H1 (cell line): ENCODE measurements around the gene HSPA6.

Experiments
- CREB1 ChIP-seq: IDR thresholded peaks from 2 replicates; pipeline ENCODE4 v1.6.1; 2012; ENCODE audit warnings: inconsistent platforms
- PHF8 ChIP-seq: fragments of 200-600 bp; sonication (generic); conservative IDR thresholded peaks from 2 replicates; pipeline ENCODE4 v1.7.1; 2012; ENCODE audit warnings: low read depth, mild to moderate bottlenecking, inconsistent platforms, low read length, moderate library complexity
- POLR2A ChIP-seq, 2 experiments: IDR thresholded peaks; 1 replicate in 1 of 2; 2 replicates in 1 of 2; pipeline ENCODE4 v1.6.1; 2011; ENCODE audit warnings: low read depth in 2 of 2, low read length in 2 of 2, mild to moderate bottlenecking in 2 of 2; ENCODE audit errors: control extremely low read depth in 1 of 2
- POLR2AphosphoS5 ChIP-seq: IDR thresholded peaks from 2 replicates; pipeline ENCODE4 v1.6.1; 2011; ENCODE audit warnings: low read depth, low read length
- RAD21 ChIP-seq, 2 experiments: IDR thresholded peaks in 1 of 2; conservative IDR thresholded peaks in 1 of 2; 2 replicates each; pipeline ENCODE4 v1.6.1; 2011; ENCODE audit warnings: low read depth in 2 of 2, low read length in 2 of 2, improper control_type of control experiment in 1 of 2, inconsistent platforms in 1 of 2, mild to moderate bottlenecking in 1 of 2, moderate library complexity in 1 of 2
- RFX5 ChIP-seq: IDR thresholded peaks from 2 replicates; pipeline ENCODE4 v1.6.1; 2011; ENCODE audit warnings: low read depth, low read length, improper control_type of control experiment, borderline replicate concordance
- SP1 ChIP-seq: IDR thresholded peaks from 2 replicates; pipeline ENCODE4 v1.6.1; 2011; ENCODE audit warnings: low read depth, low read length
- SP2 ChIP-seq: IDR thresholded peaks from 2 replicates; pipeline ENCODE4 v1.6.1; 2012; ENCODE audit warnings: mild to moderate bottlenecking, low read length, inconsistent platforms
- TF ChIP-seq, protein P1 (sequence below), 3 experiments: IDR thresholded peaks; 1 replicate in 2 of 3; 2 replicates in 1 of 3; pipeline versions ENCODE4 v1.5.1 to v1.6.1; 2011; ENCODE audit warnings: low read length in 3 of 3, mild to moderate bottlenecking in 3 of 3, inconsistent platforms in 2 of 3, low read depth in 1 of 3, moderate library complexity in 1 of 3; ENCODE audit not compliant: insufficient read depth in 1 of 3; ENCODE audit errors: control extremely low read depth in 1 of 3
- TF ChIP-seq, protein P2 (sequence below): IDR thresholded peaks from 2 replicates; pipeline ENCODE4 v1.6.1; 2012; ENCODE audit warnings: inconsistent platforms
- TF ChIP-seq, protein P3 (sequence below): IDR thresholded peaks from 2 replicates; pipeline ENCODE4 v1.6.1; 2011; ENCODE audit warnings: low read length, improper control_type of control experiment

DNA sequence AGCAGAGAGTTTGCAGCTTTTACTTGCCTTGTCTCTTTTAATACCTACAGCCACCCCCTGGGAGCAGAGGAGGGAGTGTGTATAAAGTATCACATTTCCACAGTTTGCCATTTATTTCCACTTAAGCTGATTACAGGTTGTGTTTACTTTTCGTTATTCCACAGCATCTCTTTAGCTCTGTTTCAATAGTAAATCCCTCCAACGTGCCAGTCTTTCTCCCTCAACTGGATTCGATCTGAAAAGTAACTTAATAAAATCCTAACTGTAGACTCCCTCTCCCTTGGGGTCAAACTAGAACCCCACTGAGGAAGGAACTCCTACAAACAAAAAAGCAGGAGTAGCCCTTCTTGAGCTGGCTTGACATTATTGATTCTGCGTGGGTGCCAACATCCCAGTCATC lies 22.2 kb upstream of the HSPA6 start:
- no peak for TF ChIP-seq CREB1
- TF ChIP-seq, protein P1, sequence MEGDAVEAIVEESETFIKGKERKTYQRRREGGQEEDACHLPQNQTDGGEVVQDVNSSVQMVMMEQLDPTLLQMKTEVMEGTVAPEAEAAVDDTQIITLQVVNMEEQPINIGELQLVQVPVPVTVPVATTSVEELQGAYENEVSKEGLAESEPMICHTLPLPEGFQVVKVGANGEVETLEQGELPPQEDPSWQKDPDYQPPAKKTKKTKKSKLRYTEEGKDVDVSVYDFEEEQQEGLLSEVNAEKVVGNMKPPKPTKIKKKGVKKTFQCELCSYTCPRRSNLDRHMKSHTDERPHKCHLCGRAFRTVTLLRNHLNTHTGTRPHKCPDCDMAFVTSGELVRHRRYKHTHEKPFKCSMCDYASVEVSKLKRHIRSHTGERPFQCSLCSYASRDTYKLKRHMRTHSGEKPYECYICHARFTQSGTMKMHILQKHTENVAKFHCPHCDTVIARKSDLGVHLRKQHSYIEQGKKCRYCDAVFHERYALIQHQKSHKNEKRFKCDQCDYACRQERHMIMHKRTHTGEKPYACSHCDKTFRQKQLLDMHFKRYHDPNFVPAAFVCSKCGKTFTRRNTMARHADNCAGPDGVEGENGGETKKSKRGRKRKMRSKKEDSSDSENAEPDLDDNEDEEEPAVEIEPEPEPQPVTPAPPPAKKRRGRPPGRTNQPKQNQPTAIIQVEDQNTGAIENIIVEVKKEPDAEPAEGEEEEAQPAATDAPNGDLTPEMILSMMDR (IDR thresholded peaks at IDR 0.05; ENCODE audit: control extremely low read depth in 1 of 3, insufficient read depth in 1 of 3, low read depth in 1 of 3, low read length in 3 of 3) = no peak
- no peak for TF ChIP-seq RAD21 (IDR thresholded peaks at IDR 0.05 in 1 of 2, conservative IDR thresholded peaks at IDR 0.05 in 1 of 2; ENCODE audit: low read depth in 2 of 2, low read length in 2 of 2)
- TF ChIP-seq SP2 = no peak
- TF ChIP-seq POLR2AphosphoS5 = no peak
- TF ChIP-seq, protein P2, sequence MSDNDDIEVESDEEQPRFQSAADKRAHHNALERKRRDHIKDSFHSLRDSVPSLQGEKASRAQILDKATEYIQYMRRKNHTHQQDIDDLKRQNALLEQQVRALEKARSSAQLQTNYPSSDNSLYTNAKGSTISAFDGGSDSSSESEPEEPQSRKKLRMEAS = no peak
- TF ChIP-seq PHF8 = no peak
- TF ChIP-seq, protein P3, sequence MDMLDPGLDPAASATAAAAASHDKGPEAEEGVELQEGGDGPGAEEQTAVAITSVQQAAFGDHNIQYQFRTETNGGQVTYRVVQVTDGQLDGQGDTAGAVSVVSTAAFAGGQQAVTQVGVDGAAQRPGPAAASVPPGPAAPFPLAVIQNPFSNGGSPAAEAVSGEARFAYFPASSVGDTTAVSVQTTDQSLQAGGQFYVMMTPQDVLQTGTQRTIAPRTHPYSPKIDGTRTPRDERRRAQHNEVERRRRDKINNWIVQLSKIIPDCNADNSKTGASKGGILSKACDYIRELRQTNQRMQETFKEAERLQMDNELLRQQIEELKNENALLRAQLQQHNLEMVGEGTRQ = no peak
- TF ChIP-seq SP1 = no peak
- no peak for TF ChIP-seq POLR2A (IDR thresholded peaks at IDR 0.05; ENCODE audit: control extremely low read depth in 1 of 2, low read depth in 2 of 2, low read length in 2 of 2)
- no peak for TF ChIP-seq RFX5
